CD14-positive monocyte (primary cell): ENCODE results near the gene PPP1R1B. TPM values are rescaled to one million over a fixed set of nuclear protein-coding genes. Genes with fewer than 3 reads are reported as not detected.

Experiments
- DNase-seq, 3 donors: peaks; one replicate each; pipeline ENCODE4 v3.0.0-alpha.2; 2011 to 2022
- H2AFZ ChIP-seq: 2 replicates; pipeline ENCODE4 v1.6.0; 2012; ENCODE audit warnings: mild to moderate bottlenecking, low read depth, low read length, inconsistent platforms; ENCODE audit not compliant: insufficient read depth, poor library complexity, severe bottlenecking
- H3K27ac ChIP-seq, 2 donors: 1 replicate in 1 of 2; 2 replicates in 1 of 2; pipeline ENCODE4 v1.5.1; 2012 to 2013; ENCODE audit warnings: low read length in 2 of 2, control low read depth in 1 of 2, inconsistent platforms in 1 of 2, low read depth in 1 of 2, mild to moderate bottlenecking in 1 of 2
- H3K27me3 ChIP-seq, 2 donors: one replicate each; pipeline versions ENCODE4 v1.6.0 to v1.6.1; 2011 to 2013; ENCODE audit warnings: low read length in 2 of 2; ENCODE audit not compliant: control insufficient read depth in 2 of 2, insufficient read depth in 2 of 2
- H3K36me3 ChIP-seq, 2 donors: replicated peaks in 1 of 2; 1 replicate in 1 of 2; 2 replicates in 1 of 2; pipeline versions ENCODE4 v1.5.1 to v1.6.1; 2012 to 2013; ENCODE audit warnings: low read length in 2 of 2, control low read depth in 1 of 2, inconsistent platforms in 1 of 2, mild to moderate bottlenecking in 1 of 2; ENCODE audit not compliant: insufficient read depth in 2 of 2, control insufficient read depth in 1 of 2
- H3K4me1 ChIP-seq, 2 donors: 1 replicate in 1 of 2; 2 replicates in 1 of 2; pipeline versions ENCODE4 v1.5.1 to v1.6.1; 2012 to 2013; ENCODE audit warnings: low read length in 2 of 2, control low read depth in 1 of 2, inconsistent platforms in 1 of 2, mild to moderate bottlenecking in 1 of 2, moderate library complexity in 1 of 2; ENCODE audit not compliant: insufficient read depth in 2 of 2, control insufficient read depth in 1 of 2
- H3K4me2 ChIP-seq: replicated peaks from 2 replicates; pipeline ENCODE3; 2012; ENCODE audit warnings: low read length, moderate library complexity, mild to moderate bottlenecking; ENCODE audit not compliant: poor library complexity, severe bottlenecking; ENCODE audit errors: extremely low read depth
- H3K4me3 ChIP-seq, 3 experiments: fragments of 200-600 bp in 1 of 3; sonication (generic) in 1 of 3; replicated peaks in 1 of 3; 1 replicate in 2 of 3; 2 replicates in 1 of 3; pipeline ENCODE4 v1.5.1; 2011 to 2013; ENCODE audit warnings: low read length in 3 of 3, mild to moderate bottlenecking in 3 of 3, control low read depth in 2 of 3, low read depth in 2 of 3, inconsistent platforms in 1 of 3, moderate library complexity in 1 of 3
- H3K79me2 ChIP-seq: 2 replicates; pipeline ENCODE4 v1.6.0; 2012; ENCODE audit warnings: mild to moderate bottlenecking, control low read depth, inconsistent platforms, low read length, moderate library complexity; ENCODE audit not compliant: insufficient read depth
- H3K9ac ChIP-seq: 2 replicates; pipeline ENCODE4 v1.6.0; 2017; ENCODE audit warnings: low read length, mild to moderate bottlenecking; ENCODE audit not compliant: insufficient read depth, poor library complexity, severe bottlenecking
- H3K9me3 ChIP-seq, 2 donors: replicated peaks in 1 of 2; 1 replicate in 1 of 2; 2 replicates in 1 of 2; pipeline versions ENCODE4 v1.5.1 to v1.6.1; 2012 to 2013; ENCODE audit warnings: low read length in 2 of 2, control low read depth in 1 of 2; ENCODE audit not compliant: control insufficient read depth in 1 of 2, insufficient read depth in 1 of 2
- H4K20me1 ChIP-seq: 2 replicates; pipeline ENCODE4 v1.6.0; 2012; ENCODE audit warnings: mild to moderate bottlenecking, low read length, control low read depth, moderate library complexity; ENCODE audit not compliant: insufficient read depth
- H3K27ac Mint-ChIP-seq, 7 donors: one replicate each; pipeline ENCODE4 v1.8.0; 2020; ENCODE audit warnings: mild to moderate bottlenecking in 7 of 7, mixed read lengths in 7 of 7, moderate library complexity in 6 of 7, inconsistent platforms in 2 of 7
- H3K27me3 Mint-ChIP-seq, 3 donors: one replicate each; pipeline ENCODE4 v1.8.0; 2021 to 2022; ENCODE audit warnings: low read depth in 3 of 3, mild to moderate bottlenecking in 3 of 3, mixed read lengths in 3 of 3, moderate library complexity in 3 of 3, inconsistent platforms in 1 of 3
- H3K36me3 Mint-ChIP-seq, 2 donors: one replicate each; pipeline ENCODE4 v1.8.0; 2020; ENCODE audit warnings: mixed read lengths in 2 of 2, inconsistent platforms in 1 of 2, mild to moderate bottlenecking in 1 of 2
- H3K4me1 Mint-ChIP-seq: one replicate; pipeline ENCODE4 v1.8.0; 2020; ENCODE audit warnings: mild to moderate bottlenecking, mixed read lengths
- H3K4me3 Mint-ChIP-seq, 2 donors: one replicate each; pipeline ENCODE4 v1.8.0; 2020; ENCODE audit warnings: mild to moderate bottlenecking in 2 of 2, mixed read lengths in 2 of 2, moderate library complexity in 1 of 2
- H3K9me3 Mint-ChIP-seq, 7 donors: one replicate each; pipeline ENCODE4 v1.8.0; 2020 to 2022; ENCODE audit warnings: mixed read lengths in 7 of 7, mild to moderate bottlenecking in 6 of 7, moderate library complexity in 6 of 7, inconsistent platforms in 2 of 7
- CTCF ChIP-seq: fragments of 200-600 bp; IDR thresholded peaks from one replicate; pipeline ENCODE4 v1.8.0; 2022; ENCODE audit warnings: antibody characterized with exemption, mild to moderate bottlenecking
- WGBS: methylation state at CpG from one replicate; pipeline ENCODE4 v1.1.5; 2013; ENCODE audit warnings: missing lambda C conversion rate; ENCODE audit not compliant: insufficient coverage; 5-methylcytosine and 5-hydroxymethylcytosine counted together
- intact Hi-C, 2 donors: fragments of 100-400 bp; cut with micrococcal nuclease; formaldehyde crosslinking; loops; one replicate each; pipeline versions ENCODE4 v1.15.0 to v1.15.1; 2023
- polyA plus RNA-seq, 3 donors: library from polyadenylated mRNA; depleted of rRNA in 1 of 3; unstranded in 2 of 3; stranded (reverse) in 1 of 3; fragments of 300-500 nt in 2 of 3; fragments of >200 nt in 1 of 3; fragmentation: Illumina TruSeq in 2 of 3; gene quantifications; 1 replicate in 2 of 3; 2 replicates in 1 of 3; pipeline ENCODE4 v1.2.3, GENCODE V29; 2012 to 2021

PPP1R1B gene
- polyA plus RNA-seq, 3 donors, result 0.05 TPM; not detected in 2

- Histone ChIP-seq H4K20me1 (no peaks in the 10 kb centered on the region), H3K36me3 (peaks cover 11% of the 10 kb centered on the region in 2 donors), H3K9ac (no peak overlapping the region), H3K4me3 (no peak overlapping the region), H3K27me3 (no peaks in the 10 kb centered on the region), H3K27ac (no peak overlapping the region), H3K79me2 (no peaks in the 10 kb centered on the region), H3K4me1 (peaks cover 11 to 14% of the 10 kb centered on the region in 2 donors), H2AFZ (no peak overlapping the region), H3K4me2 (no peak overlapping the region), H3K9me3 (no peaks in the 10 kb centered on the region)
- H3K9me3 Mint-ChIP-seq, result peaks cover 0 to 2% (median 0%) of the 10 kb centered on the region in 7 donors
- intact Hi-C loops, result no loop called here
- no peak for TF ChIP-seq CTCF
- 33% methylated on average over 11 of the region's 12 CpGs for WGBS
- no peak for DNase-seq
- H3K4me1 Mint-ChIP-seq, result peaks cover 26% of the 10 kb centered on the region
- peak overlapping the region in 3 of 7 donors; percentile 32 to 73 (median 69) for H3K27ac Mint-ChIP-seq
- H3K36me3 Mint-ChIP-seq, result peaks cover 47% of the 10 kb centered on the region in 2 donors
- no peak overlapping the region for H3K4me3 Mint-ChIP-seq
- H3K27me3 Mint-ChIP-seq, result peaks cover 0 to 7% (median 0%) of the 10 kb centered on the region in 3 donors
Measured at GRCh38 chr17:39679521-39680192, 52.9 kb downstream of the PPP1R1B start.

- H3K27me3 Mint-ChIP-seq, result peaks cover 0 to 1% (median 0%) of the 10 kb centered on the region in 3 donors
- H3K36me3 Mint-ChIP-seq, result peaks cover 38 to 48% of the 10 kb centered on the region in 2 donors
- Histone ChIP-seq H4K20me1 (no peaks in the 10 kb centered on the region), H3K27ac (no peak overlapping the region), H3K4me3 (no peak overlapping the region), H3K4me2 (no peak overlapping the region), H3K9me3 (no peaks in the 10 kb centered on the region), H2AFZ (no peak overlapping the region), H3K27me3 (no peaks in the 10 kb centered on the region), H3K79me2 (no peaks in the 10 kb centered on the region), H3K9ac (no peak overlapping the region), H3K36me3 (peaks cover 11 to 13% of the 10 kb centered on the region in 2 donors), H3K4me1 (peaks cover 19 to 21% of the 10 kb centered on the region in 2 donors)
- no peak overlapping the region for H3K4me3 Mint-ChIP-seq
- peaks cover 25% of the 10 kb centered on the region for H3K4me1 Mint-ChIP-seq
- DNase-seq, result no peak
- no peak for TF ChIP-seq CTCF
- intact Hi-C loops, result no loop called here
- 100% methylated on average over 5 of the region's 9 CpGs for WGBS
- no peak overlapping the region for H3K27ac Mint-ChIP-seq
- peaks cover 0 to 9% (median 1%) of the 10 kb centered on the region in 7 donors for H3K9me3 Mint-ChIP-seq
Measured at GRCh38 chr17:39683295-39683939, 56.7 kb downstream of the PPP1R1B start.
